Panc1 (cell line): ENCODE results near the gene FAM193A. TPM values are rescaled to one million over a fixed set of nuclear protein-coding genes. Genes with fewer than 3 reads are reported as not detected.

ENCODE experiments used
- ATAC-seq: fragments of 200-7000 bp; cut with Tn5 transposase; 2 replicates; pipeline ENCODE4 v1.9.1; 2020; ENCODE audit warnings: mild to moderate bottlenecking, moderate library complexity
- BruUV-seq: library from RNA; stranded (reverse); fragments of 400-500 nt; replicated peaks from 2 replicates; lab custom pipeline; 2021; lab: Mats Ljungman, UMichigan
- CTCF ChIA-PET: fragments of 300-600 bp; sonication (Branson Sonifier 250); formaldehyde crosslinking; loops from one replicate; lab custom pipeline; 2022; ENCODE audit warnings: antibody characterized with exemption; lab: Charles Lee
- POLR2A ChIA-PET: fragments of 300-600 bp; sonication (Branson Sonifier 250); formaldehyde crosslinking; loops from one replicate; lab custom pipeline; 2022; ENCODE audit warnings: antibody characterized with exemption; lab: Charles Lee
- DNase-seq: peaks from one replicate; pipeline ENCODE4 v3.0.0-alpha.2; 2010; ENCODE audit warnings: low read depth, low spot score
- H3K27ac ChIP-seq: 2 replicates; pipeline ENCODE4 v1.5.1; 2011; ENCODE audit warnings: mild to moderate bottlenecking, low read length, inconsistent platforms
- H3K27me3 ChIP-seq: fragments of 200-500 bp; sonication (Bioruptor generic); 2 replicates; pipeline ENCODE4 v1.6.0; 2014; ENCODE audit warnings: low read length, inconsistent platforms; ENCODE audit not compliant: control insufficient read depth, insufficient read depth
- H3K36me3 ChIP-seq: fragments of 200-500 bp; sonication (Bioruptor generic); 2 replicates; pipeline ENCODE4 v1.5.1; 2014; ENCODE audit warnings: inconsistent platforms, mild to moderate bottlenecking, low read length, moderate library complexity; ENCODE audit not compliant: control insufficient read depth, insufficient read depth
- H3K4me1 ChIP-seq: 2 replicates; pipeline ENCODE4 v1.5.1; 2011; ENCODE audit warnings: inconsistent platforms, mild to moderate bottlenecking, low read length, moderate library complexity; ENCODE audit not compliant: control insufficient read depth, insufficient read depth
- H3K4me3 ChIP-seq, 2 experiments: 2 replicates each; pipeline ENCODE4 v1.5.1; 2011 to 2012; ENCODE audit warnings: low read depth in 2 of 2, low read length in 2 of 2, mild to moderate bottlenecking in 2 of 2, inconsistent platforms in 1 of 2, moderate library complexity in 1 of 2
- H3K9me3 ChIP-seq: fragments of 200-500 bp; sonication (Bioruptor generic); 2 replicates; pipeline ENCODE4 v1.5.1; 2014; ENCODE audit warnings: low read depth, mild to moderate bottlenecking, inconsistent platforms, low read length, moderate library complexity; ENCODE audit not compliant: control insufficient read depth, insufficient read depth
- CTCF ChIP-seq: fragments of 450-650 bp; IDR thresholded peaks from 2 replicates; pipeline ENCODE4 v1.5.1; 2017; ENCODE audit warnings: mild to moderate bottlenecking
- POLR2AphosphoS5 ChIP-seq: IDR thresholded peaks from 2 replicates; pipeline ENCODE4 v1.6.1; 2012; ENCODE audit warnings: mild to moderate bottlenecking, low read depth, low read length, moderate library complexity
- REST ChIP-seq, 2 experiments: IDR thresholded peaks; 2 replicates each; pipeline ENCODE4 v1.6.1; 2011 to 2012; ENCODE audit warnings: low read depth in 2 of 2, control low read depth in 1 of 2, low read length in 1 of 2, mild to moderate bottlenecking in 1 of 2, moderate library complexity in 1 of 2; ENCODE audit not compliant: insufficient read depth in 1 of 2
- SIN3A ChIP-seq: IDR thresholded peaks from 2 replicates; pipeline ENCODE4 v1.6.1; 2012; ENCODE audit warnings: low read depth, mild to moderate bottlenecking, low read length, moderate library complexity, borderline replicate concordance; ENCODE audit not compliant: insufficient read depth
- TCF7L2 ChIP-seq: IDR thresholded peaks from 2 replicates; pipeline ENCODE4 v1.6.1; 2011; ENCODE audit warnings: mild to moderate bottlenecking, low read depth, low read length, inconsistent platforms
- in situ Hi-C: cut with HindIII; loops from 2 replicates; pipeline ENCODE4 v1.10.0; 2016; ENCODE audit warnings: low sequenced_read_pairs, low pct_unique_long_range_greater_than_20kb
- intact Hi-C: fragments of 100-400 bp; cut with micrococcal nuclease; formaldehyde crosslinking; loops from one replicate; pipeline ENCODE4 v1.10.0; 2022; ENCODE audit not compliant: unreplicated experiment
- total RNA-seq: library from RNA; stranded (reverse); gene quantifications from one replicate; pipeline ENCODE4 v1.2.1, GENCODE V29; 2021; ENCODE audit not compliant: unreplicated experiment

The FAM193A gene
- total RNA-seq, 1 experiment from 2014 or later, result 25.7 TPM

- H3K4me3 ChIP-seq, result no peak overlapping the region
- no peak for ATAC-seq
- no peaks in the 10 kb centered on the region for H3K9me3 ChIP-seq
- no peaks in the 10 kb centered on the region for H3K4me1 ChIP-seq
- H3K27ac ChIP-seq, result no peak overlapping the region
- peaks cover 13% of the 10 kb centered on the region for H3K36me3 ChIP-seq
- POLR2A ChIA-PET, result no interaction called here
- no peak for TF ChIP-seq CTCF
- CTCF ChIA-PET, result no interaction called here
- in situ Hi-C loops (no loop called here), intact Hi-C loops (no loop called here)
- no peaks in the 10 kb centered on the region for H3K27me3 ChIP-seq
- no TSS peak for BruUV-seq
- no peak for DNase-seq
Observed at GRCh38 chr4:2497931-2498330, 38.5 kb upstream of the FAM193A start.

GRCh38 chr4:2500547-2500946, 35.9 kb upstream of the FAM193A start:
- H3K4me1 ChIP-seq, result no peaks in the 10 kb centered on the region
- intact Hi-C loops (no loop called here), in situ Hi-C loops (no loop called here)
- H3K27me3 ChIP-seq, result no peaks in the 10 kb centered on the region
- no peaks in the 10 kb centered on the region for H3K9me3 ChIP-seq
- H3K36me3 ChIP-seq, result peaks cover 13% of the 10 kb centered on the region
- H3K4me3 ChIP-seq, result no peak overlapping the region
- CTCF ChIA-PET, result no interaction called here
- DNase-seq (no peak), ATAC-seq (no peak)
- no TSS peak for BruUV-seq
- H3K27ac ChIP-seq, result no peak overlapping the region
- TF ChIP-seq REST (IDR thresholded peaks at IDR 0.05; ENCODE audit: insufficient read depth in 1 of 2, low read depth in 2 of 2, low read length in 1 of 2), result no peak
- TF ChIP-seq SIN3A, result no peak
- TF ChIP-seq CTCF, result no peak
- TF ChIP-seq POLR2AphosphoS5, result no peak
- no peak for TF ChIP-seq TCF7L2
- POLR2A ChIA-PET, result no interaction called here
